Measurements from ENCODE around the gene DLL3. TPM values are rescaled to one million over a fixed set of nuclear protein-coding genes. Genes with fewer than 3 reads are reported as not detected.
A peak's percentile ranks its signal among the peaks of the same experiment; 100 is the strongest.

DLL3 gene
- total and polyA plus RNA-seq, 10 donors = 0.16 to 0.68 (median 0.52) TPM; not detected in 5

DNA sequence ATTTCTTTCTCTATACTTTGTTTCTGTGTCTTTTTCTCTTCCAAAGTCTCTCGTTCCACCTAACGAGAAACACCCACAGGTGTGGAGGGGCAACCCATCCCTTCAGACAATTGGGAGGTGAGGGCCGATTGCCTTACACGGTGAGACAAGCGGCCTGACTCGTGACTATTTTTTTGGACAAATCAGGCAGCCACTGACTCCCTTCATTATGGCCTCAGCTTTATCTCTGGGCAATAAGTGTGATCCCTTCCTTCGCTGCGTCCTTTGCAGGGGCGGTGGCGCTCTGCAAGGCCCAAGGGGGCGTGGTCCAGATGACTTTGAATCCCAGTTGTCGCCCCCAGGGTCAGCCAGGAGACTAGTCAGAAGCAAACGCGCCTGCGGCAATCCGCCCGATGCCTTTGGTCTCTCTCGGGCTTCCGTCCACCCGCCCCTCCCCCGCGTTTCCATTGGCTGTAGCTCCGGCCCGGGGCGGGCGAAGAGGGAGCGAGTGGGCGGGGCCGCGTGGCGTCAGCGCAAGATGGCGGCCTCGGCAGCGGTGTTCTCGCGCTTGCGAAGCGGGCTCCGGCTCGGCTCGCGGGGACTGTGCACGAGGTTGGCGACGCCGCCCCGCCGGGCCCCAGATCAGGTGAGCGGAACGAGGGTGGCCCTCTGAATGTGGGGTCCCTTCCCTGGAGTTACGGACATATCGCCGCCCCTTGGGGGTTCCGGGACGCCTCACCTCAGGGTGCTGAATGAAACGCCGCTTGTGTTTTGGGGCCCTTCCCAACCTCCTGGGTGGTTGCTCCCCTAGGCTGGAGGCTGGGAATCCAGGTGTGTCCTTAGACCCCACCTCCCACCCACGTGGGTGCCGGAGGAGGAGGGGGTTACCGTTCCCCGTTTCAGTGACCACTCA is 18.2 kb upstream of the DLL3 start, which contains the start of gene TIMM50:
TSS of gene TIMM50 (plus strand) at position 502 of the 892 bp plus-strand sequence. CDS start at position 518, 16 bp downstream.
- H3K36me3 ChIP-seq = peaks cover 0 to 51% (median 27%) of the 10 kb centered on the region in 6 donors
- H3K9me3 ChIP-seq = no peaks in the 10 kb centered on the region
- no peaks in the 10 kb centered on the region for H3K27me3 ChIP-seq (replicated peaks in 1 of 7)
- TF ChIP-seq POLR2AphosphoS5 (IDR thresholded peaks at IDR 0.05) (peak; percentile 94 to 96 (median 95)), POLR2A (IDR thresholded peaks at IDR 0.05) (peak in 1 of 3 donors; percentile 5)
- TF ChIP-seq, protein P1, sequence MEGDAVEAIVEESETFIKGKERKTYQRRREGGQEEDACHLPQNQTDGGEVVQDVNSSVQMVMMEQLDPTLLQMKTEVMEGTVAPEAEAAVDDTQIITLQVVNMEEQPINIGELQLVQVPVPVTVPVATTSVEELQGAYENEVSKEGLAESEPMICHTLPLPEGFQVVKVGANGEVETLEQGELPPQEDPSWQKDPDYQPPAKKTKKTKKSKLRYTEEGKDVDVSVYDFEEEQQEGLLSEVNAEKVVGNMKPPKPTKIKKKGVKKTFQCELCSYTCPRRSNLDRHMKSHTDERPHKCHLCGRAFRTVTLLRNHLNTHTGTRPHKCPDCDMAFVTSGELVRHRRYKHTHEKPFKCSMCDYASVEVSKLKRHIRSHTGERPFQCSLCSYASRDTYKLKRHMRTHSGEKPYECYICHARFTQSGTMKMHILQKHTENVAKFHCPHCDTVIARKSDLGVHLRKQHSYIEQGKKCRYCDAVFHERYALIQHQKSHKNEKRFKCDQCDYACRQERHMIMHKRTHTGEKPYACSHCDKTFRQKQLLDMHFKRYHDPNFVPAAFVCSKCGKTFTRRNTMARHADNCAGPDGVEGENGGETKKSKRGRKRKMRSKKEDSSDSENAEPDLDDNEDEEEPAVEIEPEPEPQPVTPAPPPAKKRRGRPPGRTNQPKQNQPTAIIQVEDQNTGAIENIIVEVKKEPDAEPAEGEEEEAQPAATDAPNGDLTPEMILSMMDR (IDR thresholded peaks at IDR 0.05 in 8 of 11, conservative IDR thresholded peaks at IDR 0.05 in 3 of 11) = peak in 2 of 11 experiments; percentile 19 to 26
- peak within 1 kb of the TSS; percentile 89 to 100 (median 96) for H3K4me3 ChIP-seq
- intact Hi-C loops (cut with DNase I; ENCODE audit: low total_unique reads) = loop anchor here (5.0 kb wide), 1 partner anchor 52 kb away; the partner anchor contains the start of gene EID2B
- H3K27ac ChIP-seq = peak within 1 kb of the TSS; percentile 55 to 90 (median 83)
- peaks cover 11 to 35% (median 23%) of the 10 kb centered on the region in 6 donors for H3K4me1 ChIP-seq
- WGBS, 5 donors = 0 to 2% (median 1%) methylated on average over 23 to 62 of the region's 62 CpGs
- peak; percentile 99 for DNase-seq

DNA sequence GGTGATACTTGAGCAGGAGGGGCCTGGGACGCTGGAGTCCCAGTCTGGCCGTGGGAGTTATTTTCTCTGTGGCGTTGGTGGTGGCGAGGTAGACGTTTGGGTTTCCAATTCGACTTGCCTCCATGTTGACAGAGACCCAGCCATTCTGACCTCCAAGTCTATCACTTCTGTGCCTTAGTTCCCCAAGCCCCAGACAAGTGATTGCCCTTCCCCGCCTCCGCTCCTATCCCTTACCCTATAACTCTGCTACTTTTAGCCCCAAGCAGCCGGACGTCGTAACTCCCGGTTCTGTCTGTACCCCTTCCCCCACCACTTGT is 17.6 kb upstream of the DLL3 start:
- peaks cover 0 to 51% (median 27%) of the 10 kb centered on the region in 6 donors for H3K36me3 ChIP-seq
- intact Hi-C loops (cut with DNase I; ENCODE audit: low total_unique reads) = loop anchor here (5.0 kb wide), 1 partner anchor 51 kb away; the partner anchor contains the start of gene EID2B
- peak overlapping the region; percentile 89 to 100 (median 96) for H3K4me3 ChIP-seq
- peak overlapping the region in 6 of 8 donors; percentile 55 to 90 (median 84) for H3K27ac ChIP-seq
- DNase-seq = no peak
- no peaks in the 10 kb centered on the region for H3K9me3 ChIP-seq
- WGBS, 5 donors = 0 to 3% (median 1%) methylated on average over 12 of the region's 12 CpGs
- H3K27me3 ChIP-seq (replicated peaks in 1 of 7) = no peaks in the 10 kb centered on the region
- H3K4me1 ChIP-seq = peaks cover 11 to 35% (median 23%) of the 10 kb centered on the region in 6 donors
- no peak for TF ChIP-seq POLR2A (IDR thresholded peaks at IDR 0.05)
- TF ChIP-seq, protein P1 (IDR thresholded peaks at IDR 0.05 in 8 of 11, conservative IDR thresholded peaks at IDR 0.05 in 3 of 11) = no peak
- no peak for TF ChIP-seq POLR2AphosphoS5 (IDR thresholded peaks at IDR 0.05)

DNA sequence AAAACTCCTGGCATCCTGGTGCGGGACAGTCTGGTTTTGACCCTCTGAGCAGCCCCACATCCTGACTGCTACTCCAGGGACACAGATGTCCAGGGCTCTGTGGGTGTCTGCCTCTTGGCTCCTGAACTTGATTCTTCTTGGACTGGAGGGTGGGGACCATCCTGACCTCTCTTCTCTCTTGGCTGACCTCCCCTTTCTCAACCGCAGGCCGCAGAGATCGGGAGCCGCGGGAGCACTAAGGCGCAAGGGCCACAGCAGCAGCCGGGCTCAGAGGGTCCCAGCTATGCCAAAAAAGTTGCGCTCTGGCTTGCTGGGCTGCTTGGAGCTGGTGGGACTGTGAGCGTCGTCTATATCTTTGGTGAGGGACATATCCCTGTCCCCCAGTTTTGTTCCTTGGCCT is 17.1 kb upstream of the DLL3 start:
- no peak for DNase-seq
- no peaks in the 10 kb centered on the region for H3K27me3 ChIP-seq (replicated peaks in 1 of 7)
- peaks cover 0 to 51% (median 29%) of the 10 kb centered on the region in 6 donors for H3K36me3 ChIP-seq
- WGBS, 5 donors = 67 to 90% (median 86%) methylated on average over 5 to 11 of the region's 11 CpGs
- peak overlapping the region; percentile 89 to 100 (median 96) for H3K4me3 ChIP-seq
- intact Hi-C loops (cut with DNase I; ENCODE audit: low total_unique reads) = loop anchor here (5.0 kb wide), 1 partner anchor 51 kb away; the partner anchor contains the start of gene EID2B
- no peak for TF ChIP-seq POLR2A (IDR thresholded peaks at IDR 0.05)
- TF ChIP-seq POLR2AphosphoS5 (IDR thresholded peaks at IDR 0.05) = no peak
- TF ChIP-seq, protein P1 (IDR thresholded peaks at IDR 0.05 in 8 of 11, conservative IDR thresholded peaks at IDR 0.05 in 3 of 11) = no peak
- H3K4me1 ChIP-seq = peaks cover 11 to 35% (median 23%) of the 10 kb centered on the region in 6 donors
- no peak overlapping the region for H3K27ac ChIP-seq
- H3K9me3 ChIP-seq = no peaks in the 10 kb centered on the region

DNA sequence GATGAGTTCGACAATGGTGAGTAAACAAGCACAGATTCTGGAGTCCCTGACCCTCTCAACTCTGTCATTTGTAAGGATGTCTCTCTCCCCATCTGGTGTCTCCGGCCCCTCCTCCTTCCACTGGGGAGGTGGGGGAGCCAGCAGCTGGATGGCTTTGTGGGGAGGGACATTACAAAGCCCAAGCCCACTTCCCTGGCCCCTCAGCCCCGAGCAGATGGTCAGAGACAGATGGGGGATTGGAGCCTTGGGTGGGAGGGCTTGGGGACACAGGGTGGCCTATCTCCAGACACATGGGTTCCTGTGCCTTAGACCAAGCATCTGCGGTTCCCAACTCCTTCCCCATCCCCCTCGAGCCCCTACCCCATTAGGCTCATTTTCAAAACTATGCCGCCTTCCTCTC is 15.6 kb upstream of the DLL3 start:
- intact Hi-C loops (cut with DNase I; ENCODE audit: low total_unique reads) = loop anchor here (5.0 kb wide), 1 partner anchor 49 kb away; the partner anchor contains the start of gene EID2B
- Histone ChIP-seq H3K27ac (no peak overlapping the region), H3K4me1 (peaks cover 11 to 35% (median 23%) of the 10 kb centered on the region in 6 donors), H3K4me3 (no peak overlapping the region), H3K36me3 (peaks cover 0 to 57% (median 43%) of the 10 kb centered on the region in 6 donors), H3K9me3 (no peaks in the 10 kb centered on the region), H3K27me3 (replicated peaks in 1 of 7) (no peaks in the 10 kb centered on the region)
- 69 to 80% (median 79%) methylated on average over 6 of the region's 6 CpGs for WGBS, 5 donors
- TF ChIP-seq, protein P1 (IDR thresholded peaks at IDR 0.05 in 8 of 11, conservative IDR thresholded peaks at IDR 0.05 in 3 of 11) = no peak
- TF ChIP-seq POLR2AphosphoS5 (IDR thresholded peaks at IDR 0.05) (no peak), POLR2A (IDR thresholded peaks at IDR 0.05) (no peak)
- DNase-seq = no peak

All from spleen (tissue), 11 donors.